HG03354 (cell line): Measurements from ENCODE around the gene PTPRCAP.
A peak's percentile ranks its signal among the peaks of the same experiment; 100 is the strongest.
"Not testable (repeated sequence)": the region's sequence is repeated elsewhere in the genome, so short reads cannot be mapped to it uniquely, and the experiment has no call there.

Experiments
- ATAC-seq: cut with Tn5 transposase; IDR thresholded peaks from one replicate; pipeline ENCODE4 v1.9.1; 2021; ENCODE audit warnings: mild to moderate bottlenecking; ENCODE audit not compliant: unreplicated experiment, poor library complexity, severe bottlenecking

PTPRCAP gene

GRCh38 chr11:67429038-67429668 lies 8.3 kb downstream of the PTPRCAP start:
- ATAC-seq: no peak

GRCh38 chr11:67428052-67429001 lies 9.2 kb downstream of the PTPRCAP start, which contains the start of gene RPS6KB2:
Gene RPS6KB2 (plus strand): TSS chr11:67428494. CDS start chr11:67428546, 52 bp downstream.
- peak; percentile 83 for ATAC-seq

GRCh38 chr11:67427364-67427859 lies 10.1 kb downstream of the PTPRCAP start:
- not testable (repeated sequence) for ATAC-seq

- no peak for ATAC-seq
These were observed 13.4 kb downstream of the PTPRCAP start for GRCh38 chr11:67423891-67424613.

- ATAC-seq: no peak
These were observed 14.0 kb downstream of the PTPRCAP start for GRCh38 chr11:67423466-67423865.

- ATAC-seq: no peak
These were observed 14.6 kb downstream of the PTPRCAP start for GRCh38 chr11:67422891-67423290.

- no peak for ATAC-seq
These were observed 16.0 kb downstream of the PTPRCAP start for GRCh38 chr11:67421430-67422031.

GRCh38 chr11:67420646-67421429 lies 16.6 kb downstream of the PTPRCAP start:
- ATAC-seq: peak; percentile 78

GRCh38 chr11:67420147-67420645 lies 17.3 kb downstream of the PTPRCAP start:
- ATAC-seq: no peak

GRCh38 chr11:67419325-67420049 lies 18.0 kb downstream of the PTPRCAP start:
- ATAC-seq: no peak

- ATAC-seq: no peak
These were observed 18.8 kb downstream of the PTPRCAP start for GRCh38 chr11:67418476-67419281.

- ATAC-seq: no peak
These were observed 20.1 kb downstream of the PTPRCAP start for GRCh38 chr11:67417425-67417824.

GRCh38 chr11:67416416-67417335 lies 20.8 kb downstream of the PTPRCAP start:
- no peak for ATAC-seq

GRCh38 chr11:67415501-67416304 lies 21.8 kb downstream of the PTPRCAP start, which contains the start of gene CARNS1:
Gene CARNS1 (plus strand): TSS chr11:67415678. CDS start chr11:67416200, 522 bp downstream.
- ATAC-seq: no peak

- ATAC-seq: no peak
These were observed 24.1 kb downstream of the PTPRCAP start for GRCh38 chr11:67413266-67413849.
